GM18907 (cell line): ENCODE measurements around the gene STAG1.
"Not testable (repeated sequence)": the region's sequence is repeated elsewhere in the genome, so short reads cannot be mapped to it uniquely, and the experiment has no call there.

Experiments used
- ATAC-seq: cut with Tn5 transposase; IDR thresholded peaks from one replicate; pipeline ENCODE4 v1.9.1; 2021; ENCODE audit warnings: mild to moderate bottlenecking, moderate library complexity; ENCODE audit not compliant: unreplicated experiment

The STAG1 gene

DNA sequence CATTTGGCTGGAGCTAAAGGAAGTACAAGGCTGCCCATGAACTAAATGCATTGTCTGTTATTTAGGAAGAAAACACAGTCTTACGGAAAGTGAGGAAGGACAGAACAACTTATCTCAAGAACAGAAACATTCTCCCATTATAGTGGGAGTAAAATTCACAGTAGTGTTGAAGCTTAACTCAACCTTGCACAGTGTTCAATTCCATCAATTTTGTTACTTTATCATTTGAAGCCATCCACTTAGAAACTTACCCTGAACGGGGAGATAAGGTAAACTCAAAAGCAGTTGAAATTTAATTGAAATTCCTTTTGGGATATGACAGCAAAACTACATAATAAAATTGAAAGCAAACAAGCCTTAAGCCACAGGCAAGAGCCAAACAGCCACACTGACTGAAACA is 315.1 kb downstream of the STAG1 start:
- ATAC-seq: no peak

- no peak for ATAC-seq
Measured at GRCh38 chr3:136434429-136434828, 317.7 kb downstream of the STAG1 start.

- ATAC-seq: no peak
Measured at GRCh38 chr3:136432685-136433084, 319.5 kb downstream of the STAG1 start.

DNA sequence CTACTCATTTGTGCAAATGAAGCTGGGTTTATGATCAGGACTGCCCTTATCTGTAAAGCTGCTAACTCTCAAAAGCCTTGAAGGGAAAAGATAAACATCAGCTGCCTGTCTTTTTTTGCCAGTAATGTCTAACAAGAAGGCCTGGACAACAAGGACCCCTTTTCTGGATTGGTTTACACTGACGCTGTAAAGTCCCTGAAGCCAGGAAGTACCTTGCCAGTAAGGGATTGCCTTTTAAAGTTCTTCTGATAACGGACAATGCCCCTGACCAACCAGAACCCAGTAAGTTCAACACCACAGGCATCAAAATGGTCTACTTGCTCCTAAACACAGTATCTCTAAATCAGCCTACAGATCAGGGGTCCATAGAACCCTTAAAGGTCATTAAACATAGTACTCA is 324.0 kb downstream of the STAG1 start:
- no peak for ATAC-seq

- no peak for ATAC-seq
Measured at GRCh38 chr3:136427236-136427635, 324.9 kb downstream of the STAG1 start.

GRCh38 chr3:136414476-136414875 is 337.7 kb downstream of the STAG1 start:
- ATAC-seq: no peak

DNA sequence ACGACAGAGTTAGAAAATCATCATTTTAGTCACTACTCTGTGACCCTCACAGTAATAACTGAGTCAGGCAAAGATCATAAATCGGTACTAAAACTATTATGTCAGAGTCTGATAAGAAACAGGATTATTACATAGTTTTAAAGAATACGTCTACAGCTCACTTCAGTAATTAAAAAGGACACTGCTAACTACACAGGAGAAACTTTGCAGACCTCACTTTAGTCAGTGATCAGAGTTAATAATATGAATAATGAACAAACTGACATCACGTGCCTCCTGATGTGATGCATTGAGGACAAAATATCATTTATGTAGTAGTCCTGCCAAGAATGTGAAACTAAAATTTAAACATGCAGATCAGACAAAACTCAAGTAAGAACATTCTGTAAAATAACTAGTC is 339.9 kb downstream of the STAG1 start:
- no peak for ATAC-seq

DNA sequence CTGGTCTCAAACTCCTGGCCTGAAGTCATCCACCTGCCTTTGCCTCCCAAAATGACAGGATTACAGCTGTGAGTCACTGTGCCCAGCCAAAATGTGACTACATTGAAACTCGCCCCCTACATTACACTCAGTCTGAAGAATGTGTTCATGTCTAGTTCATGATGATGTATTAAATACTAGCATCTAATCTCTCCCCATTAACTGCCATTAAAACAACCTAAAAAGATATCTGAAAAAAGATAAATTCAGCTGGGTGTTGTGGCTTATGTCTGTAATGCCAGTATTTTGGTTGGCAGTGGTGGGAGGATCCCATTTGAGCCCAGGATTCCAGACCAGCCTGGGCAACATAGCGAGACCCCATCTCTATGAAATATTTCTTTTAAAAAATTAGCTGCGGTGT is 342.6 kb downstream of the STAG1 start:
- ATAC-seq: no peak

DNA sequence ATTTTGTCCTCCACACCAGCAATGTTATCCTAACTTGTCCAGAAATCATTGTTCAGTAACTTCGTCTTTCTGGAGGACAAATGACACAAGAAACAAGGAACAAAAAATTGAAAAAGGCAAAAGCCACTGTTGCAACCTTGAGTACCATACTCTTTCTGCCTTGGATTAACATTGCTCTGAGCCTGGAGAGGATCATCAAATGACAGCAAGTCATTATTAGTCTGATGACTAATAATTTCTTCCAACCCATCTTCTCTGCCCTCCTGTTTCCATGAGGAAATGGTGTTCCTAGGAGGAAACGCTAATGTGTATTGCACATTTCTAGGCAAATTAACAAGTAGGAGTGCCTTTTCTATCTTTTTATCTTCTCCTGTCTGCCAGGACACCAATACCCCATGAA is 348.1 kb downstream of the STAG1 start:
- ATAC-seq: no peak

DNA sequence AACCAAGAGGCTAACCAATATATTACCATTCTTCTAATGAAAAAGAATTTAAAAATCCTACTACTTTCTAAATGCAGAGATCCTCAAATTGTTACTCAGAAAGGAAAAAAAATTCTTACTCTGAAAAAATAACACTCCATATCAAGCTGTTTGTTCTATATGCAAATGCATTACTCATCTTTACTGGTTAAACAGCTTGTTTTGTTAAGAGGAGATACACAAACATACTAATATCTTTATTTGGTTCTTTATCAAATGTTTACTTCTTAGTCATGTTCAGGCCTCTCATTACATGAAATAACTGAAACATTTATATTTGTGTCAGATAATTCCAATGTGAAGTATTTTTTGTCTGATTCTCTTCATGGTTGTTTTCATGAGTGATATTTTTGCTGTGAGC is 355.3 kb downstream of the STAG1 start:
- no peak for ATAC-seq

- ATAC-seq: no peak
Measured at GRCh38 chr3:136390574-136390973, 361.6 kb downstream of the STAG1 start.

- ATAC-seq: no peak
Measured at GRCh38 chr3:136387031-136387430, 365.1 kb downstream of the STAG1 start.

- ATAC-seq: peak; percentile 82
Measured at GRCh38 chr3:136385457-136385856, 366.7 kb downstream of the STAG1 start.

DNA sequence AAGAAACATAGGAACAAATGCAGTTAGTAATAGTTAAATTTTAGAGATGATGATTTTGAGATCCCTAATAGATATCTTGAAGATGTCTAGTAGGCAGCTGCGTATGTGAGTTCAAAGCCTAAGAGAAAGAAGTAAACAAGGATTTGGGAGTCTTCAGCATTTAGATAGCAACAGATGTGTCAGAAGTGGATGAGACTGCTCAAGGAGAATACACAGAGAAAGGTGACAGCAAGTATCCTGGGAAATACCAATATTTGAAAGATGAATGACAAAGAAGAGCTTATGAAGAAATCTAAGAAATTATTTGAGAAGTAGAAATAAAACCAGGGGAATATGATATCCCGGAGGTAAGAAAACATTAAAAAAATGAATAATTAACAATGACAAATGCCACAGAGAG is 371.1 kb downstream of the STAG1 start:
- no peak for ATAC-seq

- no peak for ATAC-seq
Measured at GRCh38 chr3:136380530-136380929, 371.6 kb downstream of the STAG1 start.

DNA sequence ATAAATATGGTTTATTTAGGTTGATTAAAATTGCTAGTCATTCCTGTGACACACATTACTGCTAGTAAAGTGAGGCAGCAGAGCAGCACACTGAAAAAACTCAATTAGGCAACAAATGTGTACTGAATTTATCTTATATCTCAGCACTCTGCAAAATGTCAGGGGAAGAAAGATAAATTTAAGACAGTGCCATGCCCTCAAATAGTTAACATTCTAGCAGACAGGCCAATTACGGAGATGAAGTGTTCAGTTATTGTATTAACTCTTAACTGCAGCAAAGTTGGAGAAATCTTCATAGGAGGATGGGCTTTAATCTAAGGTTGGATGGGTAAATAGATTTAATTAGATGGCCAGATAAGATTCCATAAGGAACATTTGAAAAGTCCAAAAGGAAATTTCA is 374.2 kb downstream of the STAG1 start:
- no peak for ATAC-seq

GRCh38 chr3:136377508-136377907 is 374.7 kb downstream of the STAG1 start:
- no peak for ATAC-seq

DNA sequence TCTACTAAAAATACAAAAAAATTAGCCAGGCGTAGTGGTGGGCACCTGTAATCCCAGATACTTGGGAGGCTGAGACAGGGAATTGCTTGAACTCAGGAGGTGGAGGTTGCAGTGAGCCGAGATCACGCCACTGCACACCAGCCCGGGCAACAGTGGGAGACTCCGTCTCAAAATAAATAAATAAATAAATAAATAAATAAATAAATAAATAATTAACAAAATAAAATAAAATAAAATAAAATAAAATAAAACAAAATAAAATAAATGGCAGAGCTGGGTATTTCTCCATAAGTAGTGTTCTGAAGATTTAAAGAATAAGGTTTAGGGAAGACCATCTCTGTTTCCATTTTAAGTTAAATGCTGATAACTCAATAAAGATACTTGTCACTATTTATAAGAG is 376.4 kb downstream of the STAG1 start:
- not testable (repeated sequence) for ATAC-seq

DNA sequence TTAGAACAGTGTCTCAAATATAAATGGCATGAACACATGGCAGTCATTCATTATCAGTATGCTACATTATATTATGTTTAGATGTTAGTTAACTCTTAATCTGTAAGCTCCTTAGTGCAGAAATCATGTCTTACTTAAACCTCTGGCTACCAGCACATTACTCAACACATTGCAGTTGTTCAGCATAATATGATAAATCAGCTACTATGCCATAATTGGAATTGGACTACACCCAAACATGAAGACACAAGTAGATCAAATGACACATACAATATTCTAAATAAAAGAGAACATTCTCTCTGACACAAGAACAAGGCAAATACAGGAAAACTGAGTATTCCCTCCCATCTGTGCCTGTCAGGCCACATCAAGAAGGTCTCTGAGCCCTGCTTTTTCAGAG is 385.9 kb downstream of the STAG1 start:
- ATAC-seq: no peak

- peak; percentile 87 for ATAC-seq
Measured at GRCh38 chr3:136353461-136353860, 398.7 kb downstream of the STAG1 start.

DNA sequence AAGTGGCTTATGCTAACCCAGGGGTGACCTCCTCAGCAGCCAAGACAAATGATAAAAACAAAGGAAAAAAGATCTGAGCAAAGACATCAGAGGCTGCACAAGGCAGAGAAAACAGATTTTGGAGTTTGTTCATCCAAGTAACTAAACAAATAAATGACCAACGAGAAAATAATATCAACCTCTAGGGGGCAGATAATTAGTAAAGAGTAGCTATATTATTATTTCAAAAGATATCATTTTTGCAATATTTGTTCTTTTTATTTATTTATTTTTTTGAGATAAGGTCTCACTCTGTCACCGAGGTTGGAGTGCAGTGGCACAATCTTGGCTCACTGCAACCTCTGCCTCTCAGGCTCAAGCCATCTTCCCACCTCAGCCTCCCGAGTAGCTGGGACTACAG is 400.3 kb downstream of the STAG1 start:
- ATAC-seq: no peak

- no peak for ATAC-seq
Measured at GRCh38 chr3:136351351-136351750, 400.8 kb downstream of the STAG1 start.

DNA sequence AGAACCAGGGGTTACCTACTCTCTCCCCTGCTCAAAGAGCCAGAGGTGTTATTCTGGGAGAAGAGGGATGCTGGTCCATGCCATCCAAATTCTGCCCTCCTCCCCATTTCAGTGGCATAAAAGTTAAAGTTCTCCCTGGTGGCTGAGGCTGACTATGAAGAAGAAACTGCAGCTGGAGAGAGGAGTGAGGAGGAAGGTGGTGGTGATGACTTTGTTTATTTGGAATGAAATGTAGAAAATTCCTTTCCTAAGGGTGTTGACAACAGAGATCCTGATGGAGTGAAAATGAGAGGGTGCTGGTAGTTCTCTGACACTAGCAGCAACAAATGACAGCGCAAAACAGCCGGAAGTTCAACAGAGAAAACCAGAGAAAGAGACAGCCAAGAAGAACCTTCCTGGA is 401.6 kb downstream of the STAG1 start:
- no peak for ATAC-seq

DNA sequence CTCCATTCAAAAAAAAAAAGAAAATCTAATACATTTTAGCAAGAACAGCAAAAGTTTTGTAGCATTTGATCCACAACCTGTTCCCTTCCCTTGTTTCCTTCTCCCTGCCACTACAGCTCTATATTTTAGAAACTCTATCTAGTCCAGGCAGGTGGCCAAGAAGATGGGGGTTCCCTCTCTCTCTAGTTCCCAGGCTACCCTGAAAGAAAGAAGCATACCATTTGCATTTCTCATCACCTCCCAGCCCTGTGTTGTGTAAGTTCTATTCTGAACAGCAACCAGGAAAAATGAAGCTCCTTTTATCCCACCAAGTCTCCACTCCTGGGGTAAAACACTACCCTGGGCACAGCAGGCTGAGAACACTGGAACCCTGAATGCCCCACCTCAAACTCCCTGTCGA is 402.0 kb downstream of the STAG1 start:
- ATAC-seq: no peak
